ENCODE measurements around the gene PCDHGA1. TPM values are rescaled to one million over a fixed set of nuclear protein-coding genes. Genes with fewer than 3 reads are reported as not detected.
A peak's percentile ranks its signal among the peaks of the same experiment; 100 is the strongest.
"Not testable (repeated sequence)": the region's sequence is repeated elsewhere in the genome, so short reads cannot be mapped to it uniquely, and the experiment has no call there.

PCDHGA1 gene
- total RNA-seq, 1 experiment from 2014 or later = not detected

GRCh38 chr5:141359790-141360426 lies 29.6 kb downstream of the PCDHGA1 start, which contains the start of gene PCDHGB2:
TSS of gene PCDHGB2 (plus strand) at chr5:141359994. CDS start at chr5:141360136, 142 bp downstream.
- H3K4me3 ChIP-seq (ENCODE audit: insufficient read depth, low read depth, low read length) = no peak within 1 kb of the TSS
- H3K36me3 ChIP-seq (replicated peaks; ENCODE audit: control insufficient read depth, insufficient read depth, low read length) = no peaks in the 10 kb centered on the region
- peak; percentile 80 for DNase-seq
- H3K27me3 ChIP-seq (ENCODE audit: control insufficient read depth, insufficient read depth, low read length) = no peaks in the 10 kb centered on the region

- DNase-seq = no peak
- Histone ChIP-seq H3K27me3 (ENCODE audit: control insufficient read depth, insufficient read depth, low read length) (no peaks in the 10 kb centered on the region), H3K4me3 (ENCODE audit: insufficient read depth, low read depth, low read length) (no peak overlapping the region), H3K36me3 (replicated peaks; ENCODE audit: control insufficient read depth, insufficient read depth, low read length) (no peaks in the 10 kb centered on the region)
Measured at GRCh38 chr5:141360685-141361084, 30.4 kb downstream of the PCDHGA1 start.

GRCh38 chr5:141362719-141363118 lies 32.4 kb downstream of the PCDHGA1 start:
- H3K27me3 ChIP-seq (ENCODE audit: control insufficient read depth, insufficient read depth, low read length) = no peaks in the 10 kb centered on the region
- no peak for DNase-seq
- H3K36me3 ChIP-seq (replicated peaks; ENCODE audit: control insufficient read depth, insufficient read depth, low read length) = no peaks in the 10 kb centered on the region
- no peak overlapping the region for H3K4me3 ChIP-seq (ENCODE audit: insufficient read depth, low read depth, low read length)

- Histone ChIP-seq H3K36me3 (replicated peaks; ENCODE audit: control insufficient read depth, insufficient read depth, low read length) (no peaks in the 10 kb centered on the region), H3K27me3 (ENCODE audit: control insufficient read depth, insufficient read depth, low read length) (no peaks in the 10 kb centered on the region), H3K4me3 (ENCODE audit: insufficient read depth, low read depth, low read length) (no peak within 1 kb of the TSS)
- peak; percentile 22 for DNase-seq
Measured at GRCh38 chr5:141363952-141364660, 33.8 kb downstream of the PCDHGA1 start, which contains the start of gene PCDHGA5. TSS of gene PCDHGA5 (plus strand) at chr5:141364162. CDS start at chr5:141364331, 169 bp downstream.

GRCh38 chr5:141366016-141366896 lies 35.9 kb downstream of the PCDHGA1 start:
- Histone ChIP-seq H3K4me3 (ENCODE audit: insufficient read depth, low read depth, low read length) (no peak overlapping the region), H3K27me3 (ENCODE audit: control insufficient read depth, insufficient read depth, low read length) (no peaks in the 10 kb centered on the region), H3K36me3 (replicated peaks; ENCODE audit: control insufficient read depth, insufficient read depth, low read length) (no peaks in the 10 kb centered on the region)
- DNase-seq = no peak

- Histone ChIP-seq H3K36me3 (replicated peaks; ENCODE audit: control insufficient read depth, insufficient read depth, low read length) (no peaks in the 10 kb centered on the region), H3K27me3 (ENCODE audit: control insufficient read depth, insufficient read depth, low read length) (no peaks in the 10 kb centered on the region), H3K4me3 (ENCODE audit: insufficient read depth, low read depth, low read length) (no peak within 1 kb of the TSS)
- DNase-seq = no peak
Measured at GRCh38 chr5:141369994-141370848, 39.9 kb downstream of the PCDHGA1 start, which contains the start of gene PCDHGB3. TSS of gene PCDHGB3 (plus strand) at chr5:141370242. CDS start at chr5:141370395, 153 bp downstream.

GRCh38 chr5:141371572-141372475 lies 41.5 kb downstream of the PCDHGA1 start:
- no peak overlapping the region for H3K4me3 ChIP-seq (ENCODE audit: insufficient read depth, low read depth, low read length)
- DNase-seq = no peak
- H3K36me3 ChIP-seq (replicated peaks; ENCODE audit: control insufficient read depth, insufficient read depth, low read length) = no peaks in the 10 kb centered on the region
- H3K27me3 ChIP-seq (ENCODE audit: control insufficient read depth, insufficient read depth, low read length) = no peaks in the 10 kb centered on the region

- no peak for DNase-seq
- Histone ChIP-seq H3K4me3 (ENCODE audit: insufficient read depth, low read depth, low read length) (no peak within 1 kb of the TSS), H3K36me3 (replicated peaks; ENCODE audit: control insufficient read depth, insufficient read depth, low read length) (no peaks in the 10 kb centered on the region), H3K27me3 (ENCODE audit: control insufficient read depth, insufficient read depth, low read length) (no peaks in the 10 kb centered on the region)
Measured at GRCh38 chr5:141373673-141374317, 43.5 kb downstream of the PCDHGA1 start, which contains the start of gene PCDHGA6. TSS of gene PCDHGA6 (plus strand) at chr5:141373891. CDS start at chr5:141374084, 193 bp downstream.

- no peaks in the 10 kb centered on the region for H3K27me3 ChIP-seq (ENCODE audit: control insufficient read depth, insufficient read depth, low read length)
- H3K4me3 ChIP-seq (ENCODE audit: insufficient read depth, low read depth, low read length) = no peak overlapping the region
- H3K36me3 ChIP-seq (replicated peaks; ENCODE audit: control insufficient read depth, insufficient read depth, low read length) = no peaks in the 10 kb centered on the region
- no peak for DNase-seq
Measured at GRCh38 chr5:141374627-141375026, 44.3 kb downstream of the PCDHGA1 start.

- DNase-seq; H3K27me3 ChIP-seq (ENCODE audit: control insufficient read depth, insufficient read depth, low read length); H3K36me3 ChIP-seq (replicated peaks; ENCODE audit: control insufficient read depth, insufficient read depth, low read length): not testable (repeated sequence)
Measured at GRCh38 chr5:141375444-141376155, 45.3 kb downstream of the PCDHGA1 start.

GRCh38 chr5:141382469-141383294 lies 52.4 kb downstream of the PCDHGA1 start, which contains the start of gene PCDHGA7:
TSS of gene PCDHGA7 (plus strand) at chr5:141382742. CDS start at chr5:141382900, 158 bp downstream.
- Histone ChIP-seq H3K27me3 (ENCODE audit: control insufficient read depth, insufficient read depth, low read length) (no peaks in the 10 kb centered on the region), H3K4me3 (ENCODE audit: insufficient read depth, low read depth, low read length) (no peak within 1 kb of the TSS), H3K36me3 (replicated peaks; ENCODE audit: control insufficient read depth, insufficient read depth, low read length) (no peaks in the 10 kb centered on the region)
- no peak for DNase-seq

More at GRCh38 chr5:141375444-141376155, 45.3 kb downstream of the PCDHGA1 start:
- H3K4me3 ChIP-seq (ENCODE audit: insufficient read depth, low read depth, low read length) = not testable (repeated sequence)

Measured in H7 (cell line).